NCI-H146 treated with DMSO at 0.1 percent for 48 hours (cell line): ENCODE results near the gene CCAR1.
"Not testable (repeated sequence)": the region's sequence is repeated elsewhere in the genome, so short reads cannot be mapped to it uniquely, and the experiment has no call there.

ENCODE experiments used
- DNase-seq: peaks from one replicate; lab custom pipeline; 2025; ENCODE audit not compliant: unreplicated experiment; lab: John Stamatoyannopoulos, UW

Gene CCAR1

GRCh38 chr10:68756246-68756645 lies 35.2 kb downstream of the CCAR1 start:
- no peak for DNase-seq

- no peak for DNase-seq
Measured at GRCh38 chr10:68756766-68757165, 35.7 kb downstream of the CCAR1 start.

- no peak for DNase-seq
Measured at GRCh38 chr10:68759223-68759863, 38.3 kb downstream of the CCAR1 start.

- no peak for DNase-seq
Measured at GRCh38 chr10:68759967-68760366, 38.9 kb downstream of the CCAR1 start.

- not testable (repeated sequence) for DNase-seq
Measured at GRCh38 chr10:68767407-68767806, 46.4 kb downstream of the CCAR1 start.

GRCh38 chr10:68781613-68782574 lies 60.9 kb downstream of the CCAR1 start:
- no peak for DNase-seq

- DNase-seq = no peak
Measured at GRCh38 chr10:68784476-68784875, 63.4 kb downstream of the CCAR1 start.

GRCh38 chr10:68787813-68788212 lies 66.8 kb downstream of the CCAR1 start:
- no peak for DNase-seq

GRCh38 chr10:68790476-68790875 lies 69.4 kb downstream of the CCAR1 start:
- no peak for DNase-seq

GRCh38 chr10:68792115-68792514 lies 71.1 kb downstream of the CCAR1 start:
- no peak for DNase-seq

- no peak for DNase-seq
Measured at GRCh38 chr10:68795886-68796532, 75.0 kb downstream of the CCAR1 start.

GRCh38 chr10:68796605-68797004 lies 75.6 kb downstream of the CCAR1 start:
- DNase-seq = no peak

- DNase-seq = no peak
Measured at GRCh38 chr10:68800211-68800610, 79.2 kb downstream of the CCAR1 start.

- no peak for DNase-seq
Measured at GRCh38 chr10:68804692-68805091, 83.7 kb downstream of the CCAR1 start.

GRCh38 chr10:68810830-68811229 lies 89.8 kb downstream of the CCAR1 start:
- DNase-seq = not testable (repeated sequence)

GRCh38 chr10:68811314-68812009 lies 90.4 kb downstream of the CCAR1 start:
- no peak for DNase-seq

GRCh38 chr10:68812420-68812819 lies 91.4 kb downstream of the CCAR1 start:
- DNase-seq = no peak

GRCh38 chr10:68813559-68813958 lies 92.5 kb downstream of the CCAR1 start:
- DNase-seq = no peak

- DNase-seq = no peak
Measured at GRCh38 chr10:68816796-68817412, 95.9 kb downstream of the CCAR1 start.

GRCh38 chr10:68820359-68820758 lies 99.3 kb downstream of the CCAR1 start:
- not testable (repeated sequence) for DNase-seq

- not testable (repeated sequence) for DNase-seq
Measured at GRCh38 chr10:68822626-68823025, 101.6 kb downstream of the CCAR1 start.
